GM03348 (cell line): ENCODE measurements around the gene PARP12.
"Not testable (repeated sequence)": the region's sequence is repeated elsewhere in the genome, so short reads cannot be mapped to it uniquely, and the experiment has no call there.

Experiments used
- DNase-seq: peaks from one replicate; pipeline ENCODE4 v3.0.0; 2012; ENCODE audit warnings: low spot score

The PARP12 gene, protein sequence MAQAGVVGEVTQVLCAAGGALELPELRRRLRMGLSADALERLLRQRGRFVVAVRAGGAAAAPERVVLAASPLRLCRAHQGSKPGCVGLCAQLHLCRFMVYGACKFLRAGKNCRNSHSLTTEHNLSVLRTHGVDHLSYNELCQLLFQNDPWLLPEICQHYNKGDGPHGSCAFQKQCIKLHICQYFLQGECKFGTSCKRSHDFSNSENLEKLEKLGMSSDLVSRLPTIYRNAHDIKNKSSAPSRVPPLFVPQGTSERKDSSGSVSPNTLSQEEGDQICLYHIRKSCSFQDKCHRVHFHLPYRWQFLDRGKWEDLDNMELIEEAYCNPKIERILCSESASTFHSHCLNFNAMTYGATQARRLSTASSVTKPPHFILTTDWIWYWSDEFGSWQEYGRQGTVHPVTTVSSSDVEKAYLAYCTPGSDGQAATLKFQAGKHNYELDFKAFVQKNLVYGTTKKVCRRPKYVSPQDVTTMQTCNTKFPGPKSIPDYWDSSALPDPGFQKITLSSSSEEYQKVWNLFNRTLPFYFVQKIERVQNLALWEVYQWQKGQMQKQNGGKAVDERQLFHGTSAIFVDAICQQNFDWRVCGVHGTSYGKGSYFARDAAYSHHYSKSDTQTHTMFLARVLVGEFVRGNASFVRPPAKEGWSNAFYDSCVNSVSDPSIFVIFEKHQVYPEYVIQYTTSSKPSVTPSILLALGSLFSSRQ

DNA sequence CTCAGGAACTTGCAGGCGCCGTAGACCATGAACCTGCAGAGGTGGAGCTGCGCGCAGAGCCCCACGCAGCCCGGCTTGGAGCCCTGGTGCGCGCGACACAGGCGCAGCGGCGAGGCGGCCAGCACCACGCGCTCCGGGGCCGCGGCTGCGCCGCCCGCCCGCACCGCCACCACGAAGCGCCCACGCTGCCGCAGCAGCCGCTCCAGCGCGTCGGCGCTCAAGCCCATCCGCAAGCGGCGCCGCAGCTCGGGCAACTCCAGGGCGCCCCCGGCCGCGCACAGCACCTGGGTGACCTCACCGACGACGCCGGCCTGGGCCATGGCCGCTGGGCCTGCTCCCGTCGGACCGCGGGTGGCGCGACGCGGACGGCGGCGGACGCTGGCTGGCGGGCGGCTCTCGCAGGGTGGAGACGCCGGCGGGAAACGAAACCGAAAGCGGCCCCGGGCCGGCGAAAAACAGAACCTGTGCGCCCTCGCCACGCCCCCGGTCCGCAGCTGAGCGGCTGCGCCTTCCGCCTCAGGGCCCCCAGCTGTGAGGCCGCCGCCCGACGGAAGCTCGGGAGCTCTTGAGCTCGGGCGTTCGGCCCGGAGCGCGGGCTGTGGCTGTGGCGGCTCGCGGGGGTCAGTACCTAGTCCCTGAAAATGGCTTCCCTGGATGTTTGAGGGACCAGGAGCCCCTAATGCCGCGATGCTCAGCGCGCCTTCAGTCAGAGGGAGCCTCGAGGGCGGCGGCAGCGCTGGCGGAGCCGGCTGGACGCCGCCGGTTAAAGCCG is at the start of gene PARP12:
Gene PARP12, minus strand, starts transcription at position 424 of the 772 bp plus-strand sequence. Its CDS starts 104 bp downstream, at position 320.
- DNase-seq, result peak; percentile 92

DNA sequence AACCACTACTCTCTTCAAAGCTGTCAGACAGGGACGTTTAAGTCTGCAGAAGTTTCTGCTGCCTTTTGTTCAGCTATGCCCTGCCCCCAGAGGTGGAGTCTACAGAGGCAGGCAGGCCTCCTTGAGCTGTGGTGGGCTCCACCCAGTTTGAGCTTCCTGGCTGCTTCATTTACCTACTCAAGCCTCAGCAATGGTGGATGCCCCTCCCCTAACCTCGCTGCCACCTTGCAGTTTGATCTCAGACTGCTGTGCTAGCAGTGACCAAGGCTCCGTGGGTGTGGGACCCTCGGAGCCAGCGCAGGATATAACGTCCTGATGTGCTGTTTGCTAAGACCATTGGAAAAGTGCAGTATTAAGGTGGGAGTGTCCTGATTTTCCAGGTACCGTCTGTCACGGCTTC is 46.0 kb upstream of the PARP12 start:
- not testable (repeated sequence) for DNase-seq

DNA sequence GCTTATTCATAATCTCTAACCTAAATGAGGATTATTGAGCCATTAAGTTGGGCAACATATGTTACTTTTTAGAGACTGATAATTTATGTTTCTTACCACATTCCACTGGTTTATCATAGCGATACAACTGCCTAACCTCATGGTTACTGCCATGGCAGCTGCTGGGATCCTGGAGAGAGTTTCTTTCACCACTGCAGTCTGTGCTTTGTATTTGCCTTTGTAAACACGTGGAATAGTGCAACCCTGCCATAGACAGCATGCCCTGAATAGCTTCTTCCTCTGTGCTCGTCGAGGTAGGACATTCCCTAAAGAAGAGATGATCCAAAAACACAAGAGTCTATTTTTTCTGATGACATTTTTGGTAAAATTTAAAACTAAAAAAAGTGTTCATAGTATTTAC is 33.7 kb upstream of the PARP12 start:
- no peak for DNase-seq

DNA sequence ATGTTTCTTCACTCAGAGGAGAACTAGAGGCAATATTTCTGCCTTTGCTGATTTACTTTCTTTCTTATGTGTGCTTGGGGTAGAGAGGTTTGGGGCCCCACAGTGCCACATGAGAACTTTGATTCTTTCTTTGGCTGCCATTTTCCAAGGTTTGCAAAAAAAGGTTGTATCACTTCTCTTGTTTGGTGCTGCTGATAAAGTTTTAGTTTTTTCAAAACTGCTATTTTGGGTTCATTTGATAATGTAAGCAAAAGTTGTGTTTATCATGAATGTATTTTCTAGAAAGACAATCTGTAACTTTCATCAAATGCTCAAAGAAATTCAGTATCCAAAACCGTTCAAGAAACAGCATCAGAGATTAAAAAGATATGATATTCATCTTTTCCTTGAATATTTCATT is 30.6 kb upstream of the PARP12 start:
- no peak for DNase-seq

DNA sequence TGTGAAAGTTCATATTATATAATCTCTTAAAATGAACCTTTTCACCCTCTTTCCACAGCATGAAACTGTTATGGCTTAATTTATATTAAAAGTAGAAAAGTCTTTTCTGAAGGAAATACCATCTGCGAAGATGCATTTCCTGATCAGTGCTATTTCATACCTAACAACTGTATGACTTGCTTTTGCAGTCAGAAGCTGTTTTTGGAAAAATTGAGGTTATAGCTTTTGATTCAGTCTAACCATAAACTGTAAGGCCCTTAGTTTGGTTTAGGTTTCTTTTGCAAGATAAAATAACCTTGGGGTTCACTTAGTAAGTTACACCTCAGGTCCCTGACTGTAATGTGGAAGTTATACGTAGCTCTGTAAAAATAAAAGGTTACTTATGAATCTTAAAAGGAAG is 22.7 kb upstream of the PARP12 start:
- no peak for DNase-seq

DNA sequence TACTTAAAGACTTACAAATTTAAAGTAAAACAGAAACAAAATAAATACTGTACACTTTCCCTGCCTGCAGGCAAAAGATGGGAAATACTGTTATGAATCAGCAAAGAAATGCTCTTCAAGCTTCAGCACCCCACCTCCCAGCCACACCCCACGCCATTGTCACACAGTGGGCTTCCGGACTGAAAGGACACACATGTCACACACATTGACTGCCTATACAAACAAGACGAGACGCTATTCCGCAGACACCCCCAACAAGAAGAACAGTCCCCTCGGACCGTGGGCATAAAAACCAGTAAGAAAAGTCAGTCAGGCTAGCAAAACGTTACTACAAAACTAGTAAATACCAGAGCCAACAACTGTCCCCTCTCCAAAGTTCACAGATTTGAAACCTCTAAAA is 22.2 kb upstream of the PARP12 start:
- no peak for DNase-seq

DNA sequence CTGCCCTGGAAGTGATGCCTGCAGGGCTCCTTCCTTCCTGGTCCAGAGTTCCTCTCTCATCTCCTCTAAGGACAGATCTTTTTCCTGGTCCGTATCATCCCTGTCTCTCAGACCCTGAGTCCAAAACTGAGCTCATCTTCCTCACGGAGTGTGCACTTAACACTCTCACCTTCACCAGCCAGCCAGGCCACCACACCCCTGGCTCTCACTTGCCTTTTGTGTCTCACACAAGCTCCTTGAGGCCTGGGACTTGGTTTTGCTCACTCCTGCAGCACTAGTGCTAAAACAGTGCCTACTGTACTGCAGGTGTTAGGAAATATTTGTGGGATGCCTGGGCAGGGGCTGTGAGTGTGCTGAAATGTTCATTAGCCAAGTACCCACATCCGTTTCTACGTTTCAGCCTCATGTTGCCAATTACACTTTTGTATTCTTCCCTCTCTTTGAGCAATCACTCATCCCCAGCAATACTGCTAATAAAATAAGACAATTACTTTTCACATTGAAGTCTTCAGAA is 21.4 kb upstream of the PARP12 start:
- no peak for DNase-seq

DNA sequence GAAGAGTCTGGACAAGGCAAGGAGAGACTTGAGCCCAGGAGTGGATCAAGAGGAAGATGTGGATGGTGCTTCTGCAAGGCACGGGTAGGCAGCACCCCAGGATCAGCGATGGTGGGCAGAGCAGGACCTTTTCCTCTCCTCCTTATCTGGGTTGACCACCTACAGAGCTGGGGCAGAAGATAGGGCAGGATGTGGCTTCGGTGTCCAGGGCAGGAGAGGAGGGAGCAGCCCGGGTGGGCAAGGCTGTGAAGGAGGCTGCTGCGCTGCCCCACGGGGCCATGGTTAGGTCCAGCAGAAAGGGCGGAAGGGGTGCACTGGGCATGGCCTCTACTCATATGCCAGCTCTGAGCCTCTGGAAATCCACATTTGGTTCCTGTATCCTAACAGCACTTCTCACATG is 20.0 kb upstream of the PARP12 start:
- DNase-seq, result no peak

DNA sequence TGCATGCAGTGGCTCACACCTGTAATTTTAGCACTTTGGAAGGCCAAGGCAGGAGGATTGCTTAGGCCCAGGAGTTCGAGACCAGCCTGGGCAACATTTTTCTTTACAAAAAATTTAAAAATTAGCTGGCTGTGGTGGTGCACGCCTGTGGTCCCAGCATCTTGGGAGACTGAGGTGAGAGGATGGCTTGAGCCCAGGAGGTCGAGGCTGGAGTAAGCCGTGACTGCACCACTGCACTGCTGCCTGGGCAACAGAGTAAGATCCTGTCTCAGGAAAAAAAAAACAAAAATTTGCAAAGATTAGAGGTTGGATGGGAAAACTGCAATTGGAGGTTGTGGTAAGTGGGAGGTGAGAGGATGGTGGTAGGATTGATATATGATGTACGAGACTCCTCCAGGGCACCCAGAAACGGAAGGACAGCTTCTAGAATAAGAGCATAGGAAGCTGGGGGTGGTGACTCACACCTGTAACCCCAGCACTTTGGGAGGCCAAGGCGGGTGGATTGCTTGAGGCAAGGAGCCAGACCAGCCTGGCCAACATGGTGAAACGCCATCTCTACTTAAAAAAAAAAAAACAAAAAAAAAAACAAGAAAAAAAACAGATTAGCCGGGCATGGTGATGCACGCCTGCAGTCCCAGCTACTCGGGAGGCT is 19.1 kb upstream of the PARP12 start:
- DNase-seq, result no peak

DNA sequence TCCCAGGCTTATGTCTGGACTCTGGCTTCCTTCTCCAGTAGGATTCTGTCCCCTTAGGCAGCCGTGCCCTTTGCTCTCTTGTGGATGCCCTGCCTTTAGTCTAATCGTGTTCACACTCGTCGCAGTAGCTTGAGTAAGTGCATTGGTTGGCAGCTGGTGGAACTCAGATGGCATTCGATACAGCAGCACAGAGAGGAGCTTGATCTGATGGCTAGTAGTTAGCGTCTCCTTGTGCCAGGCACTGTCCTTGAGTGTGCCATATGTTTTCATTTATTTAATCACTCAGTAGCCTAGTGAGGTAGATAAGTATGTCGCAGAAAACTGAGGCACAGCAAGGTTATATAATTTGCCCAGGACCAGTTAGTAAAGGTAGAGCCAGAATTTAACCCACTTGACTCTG is 18.2 kb upstream of the PARP12 start:
- DNase-seq, result no peak

DNA sequence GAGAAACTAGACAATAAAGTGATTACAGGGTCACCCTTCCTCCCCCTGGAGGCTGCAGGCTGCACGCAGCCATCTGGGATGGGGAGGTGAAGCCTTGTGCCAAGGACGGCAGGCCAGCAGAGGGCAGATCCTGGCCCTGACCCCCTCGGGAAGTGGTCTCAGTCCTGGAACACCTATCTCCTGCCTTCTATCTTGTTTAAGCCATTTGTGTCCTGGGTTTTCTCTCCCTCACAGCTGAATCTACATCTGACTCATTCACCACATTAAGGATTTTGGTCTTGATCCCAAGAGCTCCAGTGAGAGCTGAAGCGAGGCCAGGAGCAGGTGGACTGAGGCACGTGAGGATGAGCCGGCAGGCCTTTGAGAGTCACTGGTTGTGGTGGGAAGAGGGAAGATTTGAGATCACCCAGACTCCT is 16.4 kb upstream of the PARP12 start:
- DNase-seq, result peak; percentile 49

DNA sequence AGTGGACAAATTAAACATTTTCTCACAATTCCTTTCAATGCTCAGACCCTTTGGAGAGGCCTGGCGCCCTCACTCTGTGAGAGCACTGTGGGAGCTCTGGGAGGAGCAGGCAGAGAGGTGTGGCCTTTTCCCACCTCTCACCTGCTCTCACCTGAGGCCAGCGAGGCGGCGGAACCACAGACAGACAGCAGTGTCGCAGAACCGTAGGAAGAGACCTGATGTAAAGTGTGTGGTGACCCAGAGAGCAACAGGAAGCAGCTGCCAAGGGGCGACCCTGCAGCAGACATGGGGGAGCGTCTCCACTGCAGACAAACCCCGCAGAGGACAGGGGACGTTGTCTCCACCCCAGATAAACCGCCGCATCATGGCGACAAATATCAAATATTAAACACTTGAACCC is 15.6 kb upstream of the PARP12 start:
- DNase-seq, result no peak

DNA sequence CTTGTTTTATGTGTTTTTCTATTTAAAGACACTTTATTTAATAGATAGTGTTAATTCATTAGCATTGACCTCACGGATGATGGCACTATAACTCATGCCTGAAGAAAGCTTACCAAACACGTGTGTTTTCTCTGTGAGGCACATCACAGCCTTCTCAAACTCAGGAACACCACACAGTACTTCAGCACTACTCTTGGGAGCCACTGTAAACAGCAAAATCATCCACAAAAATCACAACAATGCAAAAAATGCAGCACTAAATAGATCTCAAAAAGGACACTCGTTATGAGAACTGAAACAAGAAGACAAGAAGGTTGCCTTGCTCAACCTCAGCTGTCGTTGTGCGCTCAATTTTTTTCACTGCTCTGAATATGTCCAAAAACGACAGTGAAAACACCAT is 12.0 kb upstream of the PARP12 start:
- no peak for DNase-seq

DNA sequence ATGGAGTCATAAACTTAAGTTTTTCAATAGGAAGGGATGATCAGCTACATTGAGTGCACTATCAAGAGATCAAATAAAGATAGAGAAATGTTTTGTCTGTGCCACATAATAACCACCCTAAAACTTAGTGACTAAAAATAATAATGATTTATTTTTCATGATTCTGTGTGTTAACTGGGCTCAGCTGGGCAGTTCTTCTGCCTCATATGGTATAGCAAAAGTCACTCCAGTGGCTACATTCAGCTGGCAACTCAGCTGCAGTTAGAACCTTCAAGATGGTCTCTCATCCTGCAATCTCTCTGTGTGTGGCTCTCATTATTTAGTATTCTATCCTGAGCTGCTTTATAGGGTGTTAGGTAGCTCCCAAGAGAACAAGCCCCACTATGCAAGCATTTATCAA is 7.8 kb upstream of the PARP12 start:
- DNase-seq, result no peak

DNA sequence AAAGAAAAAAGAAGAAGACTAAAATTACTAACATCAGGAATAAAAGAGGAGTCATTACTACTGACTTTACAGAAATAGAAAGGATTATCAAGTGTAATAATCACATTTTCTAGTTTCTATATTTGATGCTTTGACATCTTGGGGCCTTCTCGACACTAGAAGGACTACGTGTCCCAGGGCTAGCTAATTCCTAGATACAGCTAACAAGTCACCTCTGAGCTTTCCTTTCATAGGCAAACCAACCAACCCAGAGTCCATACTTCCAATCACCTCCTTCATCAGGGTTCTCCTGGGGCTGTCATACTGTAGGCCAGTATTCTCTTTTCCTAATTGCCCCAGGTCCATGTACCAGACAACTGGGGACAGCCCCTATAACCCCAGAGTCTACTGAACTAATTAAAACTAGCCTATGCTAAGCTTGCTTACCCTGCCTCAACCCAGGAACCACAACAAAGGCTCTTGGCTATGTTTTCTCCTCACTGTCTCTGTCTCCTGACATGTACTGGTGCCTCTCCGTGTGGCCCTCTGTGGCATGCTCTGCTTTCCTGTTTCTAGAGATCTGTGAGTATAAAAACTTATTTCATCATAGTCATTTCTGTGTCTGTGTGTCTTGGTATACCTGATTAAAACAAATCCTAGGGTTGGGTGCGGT is 6.7 kb upstream of the PARP12 start:
- no peak for DNase-seq

DNA sequence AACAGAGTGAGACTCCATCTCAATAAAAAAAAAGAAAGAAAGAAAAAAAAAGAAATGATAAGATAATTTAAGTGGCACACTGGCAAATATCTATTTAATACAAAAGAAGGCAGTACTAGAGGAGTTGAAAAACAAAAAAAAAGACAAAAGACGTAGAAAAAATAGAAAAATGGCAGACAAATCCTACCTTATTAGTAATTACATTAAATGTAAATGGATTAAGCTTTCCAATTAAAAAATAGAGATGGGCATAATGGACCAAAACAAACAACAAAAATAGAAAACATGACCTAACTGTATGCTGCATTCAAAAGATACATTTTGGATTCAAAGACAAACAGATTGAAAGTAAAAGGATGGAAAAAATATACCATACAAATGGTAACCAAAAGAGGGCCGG is 5.3 kb upstream of the PARP12 start:
- no peak for DNase-seq

DNA sequence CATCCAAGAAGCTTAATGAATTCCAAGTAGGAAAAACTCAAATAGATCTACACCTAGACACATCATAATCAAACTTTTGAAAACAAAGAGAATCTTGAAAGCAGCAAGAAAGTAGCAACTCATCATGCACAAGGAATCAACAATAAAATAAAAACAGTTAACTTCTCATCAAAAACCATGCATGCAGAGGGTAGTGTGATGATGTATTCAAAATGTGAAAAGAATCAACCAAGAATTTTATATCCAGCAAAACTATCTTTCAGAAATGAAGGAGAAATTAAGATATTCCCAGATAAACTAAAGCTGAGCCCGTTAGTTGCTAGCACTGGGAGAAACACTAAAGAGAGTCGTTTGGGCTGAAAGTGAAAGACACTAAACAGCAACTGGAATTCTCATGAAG is 4.3 kb upstream of the PARP12 start:
- DNase-seq, result no peak

DNA sequence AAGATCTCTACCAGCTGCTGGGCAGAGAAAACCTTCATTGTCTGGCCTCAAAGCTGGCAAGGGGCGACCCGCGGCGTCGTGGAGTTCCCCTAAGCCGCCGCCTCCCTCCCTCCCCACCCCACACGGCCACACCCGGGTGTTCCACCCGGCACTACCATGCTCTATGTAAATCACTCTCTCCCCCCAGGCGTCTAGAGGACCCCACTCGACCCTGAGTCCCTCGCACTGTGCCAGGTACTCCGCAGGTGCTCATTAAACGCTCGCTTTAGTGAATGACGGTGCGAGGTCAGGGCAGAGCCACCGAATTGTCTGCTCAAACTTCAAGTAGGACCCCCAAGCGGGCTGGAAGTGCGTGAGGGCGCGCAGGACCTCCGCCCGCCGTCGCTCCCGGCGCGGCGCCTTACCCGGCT is 628 bp downstream of the PARP12 start:
- peak; percentile 18 for DNase-seq

DNA sequence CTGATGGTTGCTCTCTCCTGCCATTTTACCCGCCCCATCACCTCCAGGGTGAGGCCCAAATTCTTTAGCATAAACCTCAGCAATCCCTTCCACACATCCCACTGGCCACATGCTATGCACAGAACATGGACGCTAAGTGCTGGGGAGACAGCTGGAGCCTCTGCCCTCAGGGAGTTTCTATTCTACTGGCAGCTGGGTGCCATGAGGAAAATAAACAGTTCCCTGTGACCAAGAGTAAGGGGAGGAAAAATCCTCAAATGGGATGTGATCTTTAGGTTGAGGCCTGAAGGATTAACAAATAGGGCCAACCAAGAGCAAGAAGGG is 1.2 kb downstream of the PARP12 start:
- no peak for DNase-seq

DNA sequence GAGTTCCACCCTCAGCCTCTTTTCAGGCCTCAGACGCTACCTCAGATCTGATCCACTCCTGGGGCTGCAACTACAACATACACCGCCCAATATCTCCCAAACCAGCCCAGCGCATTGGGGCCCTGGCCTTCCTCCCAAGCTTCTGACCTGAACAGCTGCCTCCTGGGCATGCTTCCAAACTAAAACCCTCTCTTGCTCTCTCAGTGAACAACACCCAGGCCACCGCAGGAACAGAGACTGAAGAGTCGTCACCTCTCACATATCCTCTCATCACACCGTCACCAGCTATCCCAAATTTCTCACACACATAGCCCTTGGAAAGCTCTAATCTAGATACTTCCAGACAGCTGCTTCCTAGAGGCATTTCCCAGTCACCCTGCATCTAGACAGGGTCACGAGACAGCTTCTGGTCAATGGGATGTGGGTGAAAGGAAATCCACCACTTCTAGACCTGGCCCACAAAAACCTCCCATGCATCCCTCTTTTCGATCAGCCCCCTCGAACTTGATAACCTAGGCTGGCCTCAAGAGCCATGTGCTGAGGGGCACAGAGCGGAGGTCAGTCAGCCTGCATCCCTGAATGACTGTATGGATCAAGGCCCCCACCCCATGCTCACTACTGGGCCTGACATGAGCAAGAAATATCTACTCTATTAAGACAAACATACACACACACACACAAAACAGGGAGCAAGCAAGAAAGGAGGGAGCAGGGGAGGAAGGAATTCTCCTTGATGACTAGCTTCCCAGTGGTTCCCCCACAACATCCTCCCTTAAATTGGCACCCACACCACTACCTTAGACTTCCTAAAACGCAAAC is 1.8 kb downstream of the PARP12 start:
- no peak for DNase-seq

DNA sequence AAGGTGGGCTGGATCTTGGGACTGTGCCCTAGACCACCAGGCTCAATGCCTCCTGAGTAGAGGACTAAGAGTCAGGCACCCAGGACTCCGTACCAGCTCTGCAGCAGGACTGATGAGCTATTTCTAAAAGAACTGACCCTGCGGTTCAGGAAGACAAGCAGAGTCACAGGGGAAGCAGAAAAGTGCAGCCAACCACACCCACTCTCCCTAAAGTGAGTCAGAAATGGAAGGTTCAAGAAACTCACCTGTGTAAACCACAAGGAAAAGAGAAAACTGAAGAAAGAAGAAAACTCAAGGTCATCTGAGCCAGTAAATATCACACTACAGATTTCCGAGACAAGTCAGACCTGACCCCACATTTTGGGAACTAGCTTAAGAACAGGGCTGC is 2.5 kb downstream of the PARP12 start:
- DNase-seq, result no peak
